PC-9 (cell line): Measurements from ENCODE around the gene ANO7. TPM values are rescaled to one million over a fixed set of nuclear protein-coding genes. Genes with fewer than 3 reads are reported as not detected.

ENCODE experiments used
- BruUV-seq: library from RNA; stranded (reverse); fragments of 400-500 nt; replicated peaks from 2 replicates; lab custom pipeline; 2021; lab: Mats Ljungman, UMichigan
- CTCF ChIA-PET: fragments of 300-600 bp; sonication (Branson Sonifier 250); formaldehyde crosslinking; loops from one replicate; lab custom pipeline; 2022; ENCODE audit warnings: antibody characterized with exemption; lab: Charles Lee
- POLR2A ChIA-PET: fragments of 300-600 bp; sonication (Branson Sonifier 250); formaldehyde crosslinking; loops from one replicate; lab custom pipeline; 2022; ENCODE audit warnings: antibody characterized with exemption; ENCODE audit not compliant: unreplicated experiment; lab: Charles Lee
- DNase-seq, 2 experiments: peaks; one replicate each; pipeline versions ENCODE4 v3.0.0 to v3.0.0-alpha.2; 2015 to 2022; ENCODE audit warnings: mixed read lengths in 1 of 2
- H2AFZ ChIP-seq: fragments of 200-600 bp; sonication (generic); 2 replicates; pipeline ENCODE4 v1.8.1; 2017; ENCODE audit warnings: antibody characterized with exemption
- H3F3A ChIP-seq: fragments of 200-600 bp; sonication (generic); 2 replicates; pipeline ENCODE4 v1.8.1; 2017; ENCODE audit warnings: antibody characterized with exemption, mild to moderate bottlenecking, low read depth; ENCODE audit not compliant: insufficient read depth
- H3K27ac ChIP-seq: fragments of 200-600 bp; sonication (generic); 2 replicates; pipeline ENCODE4 v1.6.1; 2016; ENCODE audit warnings: mixed run types
- H3K27me3 ChIP-seq: fragments of 200-600 bp; sonication (generic); 2 replicates; pipeline ENCODE4 v1.6.1; 2016; ENCODE audit warnings: low read depth, mixed run types; ENCODE audit not compliant: insufficient read depth
- H3K36me3 ChIP-seq: fragments of 200-600 bp; sonication (generic); 2 replicates; pipeline ENCODE4 v1.6.1; 2016; ENCODE audit warnings: low read depth, mixed run types
- H3K4me1 ChIP-seq: fragments of 200-600 bp; sonication (generic); replicated peaks from 2 replicates; pipeline ENCODE4 v1.6.1; 2016; ENCODE audit warnings: mixed run types; ENCODE audit not compliant: insufficient read depth
- H3K4me2 ChIP-seq: fragments of 200-600 bp; sonication (generic); 2 replicates; pipeline ENCODE4 v1.6.1; 2017; ENCODE audit warnings: mixed run types
- H3K4me3 ChIP-seq: fragments of 200-600 bp; sonication (generic); 2 replicates; pipeline ENCODE4 v1.6.1; 2016; ENCODE audit warnings: mixed run types
- H3K79me2 ChIP-seq: fragments of 200-600 bp; sonication (generic); 2 replicates; pipeline ENCODE4 v1.6.1; 2017; ENCODE audit warnings: low read depth, mixed run types
- H3K9me2 ChIP-seq: fragments of 200-600 bp; sonication (generic); 2 replicates; pipeline ENCODE4 v1.8.1; 2017; ENCODE audit warnings: mild to moderate bottlenecking; ENCODE audit not compliant: insufficient read depth
- H3K9me3 ChIP-seq: fragments of 200-600 bp; sonication (generic); 2 replicates; pipeline ENCODE4 v1.8.1; 2016; ENCODE audit warnings: low read depth; ENCODE audit not compliant: insufficient read depth
- H4K20me1 ChIP-seq: fragments of 200-600 bp; sonication (generic); 2 replicates; pipeline ENCODE4 v1.8.1; 2017; ENCODE audit not compliant: insufficient read depth
- EZH2 ChIP-seq: fragments of 200-600 bp; sonication (generic); IDR thresholded peaks from 2 replicates; pipeline ENCODE4 v1.8.0; 2017; ENCODE audit warnings: antibody characterized with exemption, low read depth
- intact Hi-C: fragments of 100-400 bp; cut with micrococcal nuclease; formaldehyde crosslinking; loops from one replicate; pipeline ENCODE4 v1.10.0; 2022; ENCODE audit not compliant: unreplicated experiment
- total RNA-seq: library from RNA; stranded (reverse); gene quantifications from 2 replicates; pipeline ENCODE4 v1.2.3, GENCODE V29; 2021
- TF ChIP-seq, protein P1 (sequence below): fragments of 200-600 bp; sonication (generic); conservative IDR thresholded peaks from 2 replicates; pipeline ENCODE4 v1.6.1; 2017; ENCODE audit warnings: mixed run types, antibody characterized with exemption, mild to moderate bottlenecking, moderate library complexity

ANO7 gene
- total RNA-seq, 1 experiment from 2014 or later = 6.5 TPM

DNA sequence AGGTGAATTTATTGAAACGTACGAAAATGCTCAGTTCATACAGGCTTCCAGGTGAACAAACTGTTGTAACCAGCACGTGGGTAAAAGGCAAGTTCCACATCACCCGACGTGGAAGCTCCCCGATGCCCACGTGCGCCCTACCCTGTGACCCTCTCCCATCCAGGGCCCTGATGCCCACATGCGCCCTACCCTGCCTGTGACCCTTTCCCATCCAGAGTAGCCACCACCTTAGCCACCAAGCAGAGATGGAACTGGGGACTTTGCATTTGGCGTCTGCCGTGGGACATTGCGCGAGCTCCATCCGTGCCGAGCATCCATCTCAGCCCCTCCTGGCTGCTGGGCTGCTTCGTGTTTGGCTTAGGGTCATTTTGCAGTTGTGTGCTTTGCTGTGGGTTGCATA lies 37.5 kb downstream of the ANO7 start:
- H3K4me2 ChIP-seq = no peak overlapping the region
- no peaks in the 10 kb centered on the region for H3K4me1 ChIP-seq
- TF ChIP-seq, protein P1, sequence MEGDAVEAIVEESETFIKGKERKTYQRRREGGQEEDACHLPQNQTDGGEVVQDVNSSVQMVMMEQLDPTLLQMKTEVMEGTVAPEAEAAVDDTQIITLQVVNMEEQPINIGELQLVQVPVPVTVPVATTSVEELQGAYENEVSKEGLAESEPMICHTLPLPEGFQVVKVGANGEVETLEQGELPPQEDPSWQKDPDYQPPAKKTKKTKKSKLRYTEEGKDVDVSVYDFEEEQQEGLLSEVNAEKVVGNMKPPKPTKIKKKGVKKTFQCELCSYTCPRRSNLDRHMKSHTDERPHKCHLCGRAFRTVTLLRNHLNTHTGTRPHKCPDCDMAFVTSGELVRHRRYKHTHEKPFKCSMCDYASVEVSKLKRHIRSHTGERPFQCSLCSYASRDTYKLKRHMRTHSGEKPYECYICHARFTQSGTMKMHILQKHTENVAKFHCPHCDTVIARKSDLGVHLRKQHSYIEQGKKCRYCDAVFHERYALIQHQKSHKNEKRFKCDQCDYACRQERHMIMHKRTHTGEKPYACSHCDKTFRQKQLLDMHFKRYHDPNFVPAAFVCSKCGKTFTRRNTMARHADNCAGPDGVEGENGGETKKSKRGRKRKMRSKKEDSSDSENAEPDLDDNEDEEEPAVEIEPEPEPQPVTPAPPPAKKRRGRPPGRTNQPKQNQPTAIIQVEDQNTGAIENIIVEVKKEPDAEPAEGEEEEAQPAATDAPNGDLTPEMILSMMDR = no peak
- TF ChIP-seq EZH2 = no peak
- CTCF ChIA-PET = no interaction called here
- no peaks in the 10 kb centered on the region for H3K9me3 ChIP-seq
- no peak overlapping the region for H3K4me3 ChIP-seq
- POLR2A ChIA-PET = interaction anchor here (0.6 kb wide), 1 partner anchor 328 kb away, joined by 3 read pairs; no protein-coding TSS in a partner anchor
- no peaks in the 10 kb centered on the region for H3K79me2 ChIP-seq
- no peaks in the 10 kb centered on the region for H3K9me2 ChIP-seq
- H3K27ac ChIP-seq = no peak overlapping the region
- BruUV-seq = no TSS peak
- peaks cover 6% of the 10 kb centered on the region; the same call in 1 of the 2 replicates for H3K36me3 ChIP-seq
- no peak overlapping the region for H2AFZ ChIP-seq
- peaks cover 22% of the 10 kb centered on the region; the same call in 1 of the 2 replicates for H3F3A ChIP-seq
- H4K20me1 ChIP-seq = peaks cover 49% of the 10 kb centered on the region
- intact Hi-C loops = no loop called here
- H3K27me3 ChIP-seq = no peaks in the 10 kb centered on the region
- DNase-seq = no peak

DNA sequence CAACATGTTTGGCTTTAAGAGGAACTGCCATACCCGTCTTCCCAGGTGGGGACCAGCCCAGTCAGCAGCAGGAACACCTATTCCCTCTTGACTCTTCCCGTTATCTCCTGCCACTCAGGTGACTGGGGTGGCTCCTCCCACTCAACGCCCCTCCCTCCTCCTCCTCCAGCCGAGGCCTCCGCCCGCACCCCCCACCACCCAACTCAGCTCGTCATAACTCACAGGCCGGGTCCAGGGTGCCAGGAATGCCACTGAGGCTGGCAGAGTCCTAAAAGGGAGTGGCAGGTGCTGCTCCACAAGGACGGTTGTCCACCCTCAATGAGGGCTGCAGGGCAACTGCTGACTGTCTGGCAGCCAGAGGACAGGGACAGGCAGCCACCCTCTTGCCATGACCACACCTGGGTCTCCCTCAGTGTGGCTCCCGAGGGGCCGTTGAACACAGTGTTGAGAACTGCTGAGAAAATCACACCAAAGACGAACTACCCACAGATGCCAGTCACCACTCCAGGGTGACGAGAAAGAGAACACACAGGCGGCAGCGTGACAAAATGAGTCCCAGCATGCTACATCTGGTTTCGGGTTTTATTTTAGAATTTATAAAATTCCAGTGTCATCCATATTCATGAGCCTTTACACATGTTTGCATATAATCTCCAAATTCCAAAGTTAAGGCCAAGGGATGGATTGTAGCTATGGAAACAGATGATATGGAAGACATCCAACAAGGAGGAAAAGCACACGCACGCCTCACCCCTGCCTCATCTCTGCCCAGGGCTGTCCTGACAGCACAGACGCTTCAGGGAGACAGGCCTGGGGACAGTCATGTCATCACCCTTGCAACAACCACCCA lies 38.5 kb downstream of the ANO7 start:
- no peak for TF ChIP-seq EZH2
- TF ChIP-seq, protein P1 = no peak
- Histone ChIP-seq H3K9me3 (no peaks in the 10 kb centered on the region), H3K9me2 (no peaks in the 10 kb centered on the region), H3F3A (peaks cover 22% of the 10 kb centered on the region; the same call in 1 of the 2 replicates), H4K20me1 (peaks cover 58% of the 10 kb centered on the region), H3K27ac (no peak overlapping the region), H3K4me3 (no peak overlapping the region), H3K79me2 (no peaks in the 10 kb centered on the region), H3K4me1 (no peaks in the 10 kb centered on the region), H3K4me2 (no peak overlapping the region), H3K36me3 (peaks cover 12% of the 10 kb centered on the region; the same call in 1 of the 2 replicates), H3K27me3 (no peaks in the 10 kb centered on the region), H2AFZ (no peak overlapping the region)
- intact Hi-C loops = no loop called here
- ChIA-PET CTCF (no interaction called here), POLR2A (interaction anchor here (0.5 to 0.7 kb wide), 3 partner anchors 119 to 387 kb away, joined by 3 read pairs; no protein-coding TSS in a partner anchor)
- DNase-seq = no peak
- no TSS peak for BruUV-seq

DNA sequence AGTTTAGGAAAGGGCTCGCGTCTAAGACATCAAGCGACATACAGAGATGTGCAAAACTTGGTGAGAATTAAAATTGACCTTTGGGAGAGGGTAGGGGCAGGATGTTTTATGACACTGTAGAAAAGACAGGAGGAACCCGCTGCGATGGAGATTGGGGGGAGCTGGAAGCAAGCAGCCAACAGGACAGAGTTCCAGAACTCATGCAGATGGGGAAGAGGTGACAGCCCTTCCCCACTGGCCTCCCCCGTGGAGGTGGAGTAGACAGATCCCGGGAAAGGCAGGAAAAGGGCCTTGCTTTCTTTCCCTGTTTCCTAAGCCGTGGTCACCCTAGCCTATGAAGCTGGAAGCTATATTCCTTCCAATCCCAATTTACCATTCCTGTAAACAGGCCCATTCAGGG lies 39.1 kb downstream of the ANO7 start:
- CTCF ChIA-PET = no interaction called here
- BruUV-seq = no TSS peak
- intact Hi-C loops = no loop called here
- no peak for DNase-seq
- Histone ChIP-seq H3K79me2 (no peaks in the 10 kb centered on the region), H3K4me2 (no peak overlapping the region), H3K9me3 (no peaks in the 10 kb centered on the region), H3K4me1 (no peaks in the 10 kb centered on the region), H3K27me3 (no peaks in the 10 kb centered on the region), H3F3A (peaks cover 22% of the 10 kb centered on the region; the same call in 1 of the 2 replicates), H3K36me3 (peaks cover 14% of the 10 kb centered on the region; the same call in 1 of the 2 replicates), H3K4me3 (no peak overlapping the region), H2AFZ (no peak overlapping the region), H3K27ac (no peak overlapping the region), H4K20me1 (peaks cover 60% of the 10 kb centered on the region), H3K9me2 (no peaks in the 10 kb centered on the region)
- TF ChIP-seq EZH2 = no peak
- TF ChIP-seq, protein P1 = no peak
- POLR2A ChIA-PET = interaction anchor here (0.5 to 0.7 kb wide), 3 partner anchors 118 to 387 kb away, joined by 3 read pairs; no protein-coding TSS in a partner anchor
